Endothelial cell of umbilical vein (primary cell): ENCODE results near the gene NUP153. TPM values are rescaled to one million over a fixed set of nuclear protein-coding genes. Genes with fewer than 3 reads are reported as not detected.

Experiments used
- BruUV-seq: library from RNA; stranded (reverse); fragments of 400-500 nt; replicated peaks from 2 replicates; lab custom pipeline; 2021; lab: Mats Ljungman, UMichigan
- CTCF ChIA-PET: fragments of 300-600, 350-600 bp; sonication (Branson Sonifier 250); formaldehyde crosslinking; loops from one replicate; lab custom pipeline; 2021; ENCODE audit warnings: antibody characterized with exemption, inconsistent platforms; lab: Charles Lee
- POLR2A ChIA-PET: fragments of 300-600, 350-600 bp; sonication (Branson Sonifier 250); formaldehyde crosslinking; loops from one replicate; lab custom pipeline; 2021; ENCODE audit warnings: antibody characterized with exemption, inconsistent platforms; lab: Charles Lee
- DNase-seq: peaks from one replicate; pipeline ENCODE4 v3.0.0-alpha.2; 2011; ENCODE audit warnings: low read depth, low spot score
- FAIRE-seq: peaks from 2 replicates; lab custom pipeline; 2011; peaks lifted over from hg19 to GRCh38; lab: Jason Lieb, UNC
- H2AFZ ChIP-seq: 2 replicates; pipeline ENCODE4 v1.6.0; 2012; ENCODE audit warnings: low read depth, low read length, control low read depth, inconsistent platforms
- H3K27ac ChIP-seq: 2 replicates; pipeline ENCODE4 v1.5.1; 2011; ENCODE audit warnings: low read depth, mild to moderate bottlenecking, control low read depth, low read length, moderate library complexity; ENCODE audit not compliant: insufficient read depth
- H3K27me3 ChIP-seq, 2 experiments: 2 replicates each; pipeline versions ENCODE4 v1.6.0 to v1.6.1; 2011; ENCODE audit warnings: low read length in 2 of 2, mixed read lengths in 1 of 2; ENCODE audit not compliant: control insufficient read depth in 2 of 2, insufficient read depth in 2 of 2
- H3K36me3 ChIP-seq, 2 experiments: 2 replicates in 1 of 2; 3 replicates in 1 of 2; pipeline ENCODE4 v1.5.1; 2011; ENCODE audit warnings: low read length in 2 of 2, mild to moderate bottlenecking in 1 of 2, moderate library complexity in 1 of 2; ENCODE audit not compliant: control insufficient read depth in 2 of 2, insufficient read depth in 2 of 2; ENCODE audit errors: extremely low read depth in 1 of 2
- H3K4me1 ChIP-seq: 3 replicates; pipeline ENCODE4 v1.5.1; 2011; ENCODE audit warnings: mild to moderate bottlenecking, low read length; ENCODE audit not compliant: control insufficient read depth, insufficient read depth; ENCODE audit errors: extremely low read depth
- H3K4me2 ChIP-seq: 2 replicates; pipeline ENCODE4 v1.6.1; 2011; ENCODE audit warnings: low read length, control low read depth, mixed read lengths; ENCODE audit not compliant: insufficient read depth
- H3K4me3 ChIP-seq, 3 experiments: fragments of 200-600 bp in 1 of 3; sonication (generic), shearing (Covaris generic) in 1 of 3; replicated peaks in 1 of 3; 2 replicates each; pipeline ENCODE4 v1.5.1; 2011 to 2016; ENCODE audit warnings: control low read depth in 3 of 3, low read length in 3 of 3, mild to moderate bottlenecking in 2 of 3, inconsistent platforms in 1 of 3, low read depth in 1 of 3, moderate library complexity in 1 of 3; ENCODE audit not compliant: insufficient read depth in 1 of 3
- H3K79me2 ChIP-seq: 2 replicates; pipeline ENCODE4 v1.6.0; 2012; ENCODE audit warnings: low read length, inconsistent platforms; ENCODE audit not compliant: control insufficient read depth, insufficient read depth
- H3K9ac ChIP-seq: replicated peaks from 2 replicates; pipeline ENCODE3; 2011; ENCODE audit warnings: low read length, control low read depth; ENCODE audit not compliant: insufficient read depth; ENCODE audit errors: extremely low read depth
- H3K9me1 ChIP-seq: replicated peaks from 3 replicates; pipeline ENCODE4 v1.6.0; 2011; ENCODE audit warnings: mild to moderate bottlenecking, low read length; ENCODE audit not compliant: control insufficient read depth, insufficient read depth; ENCODE audit errors: extremely low read depth
- H3K9me3 ChIP-seq: replicated peaks from 2 replicates; pipeline ENCODE4 v1.5.1; 2012; ENCODE audit warnings: low read length, inconsistent platforms; ENCODE audit not compliant: control insufficient read depth, insufficient read depth
- H4K20me1 ChIP-seq: replicated peaks from 2 replicates; pipeline ENCODE3; 2011; ENCODE audit warnings: mild to moderate bottlenecking, low read length; ENCODE audit not compliant: control insufficient read depth, insufficient read depth; ENCODE audit errors: extremely low read depth
- EZH2 ChIP-seq: IDR thresholded peaks from 2 replicates; pipeline ENCODE4 v1.6.1; 2012; ENCODE audit warnings: borderline replicate concordance, low read depth, mild to moderate bottlenecking, moderate library complexity, low read length, inconsistent platforms; ENCODE audit not compliant: severe bottlenecking
- FOS ChIP-seq: IDR thresholded peaks from 2 replicates; pipeline ENCODE4 v1.6.1; 2011; ENCODE audit warnings: mild to moderate bottlenecking, low read length, moderate library complexity, borderline replicate concordance; ENCODE audit not compliant: insufficient read depth
- GATA2 ChIP-seq: IDR thresholded peaks from 2 replicates; pipeline ENCODE4 v1.7.0; 2011; ENCODE audit warnings: low read depth, mild to moderate bottlenecking, moderate library complexity, mixed read lengths, low read length; ENCODE audit not compliant: insufficient read length, insufficient read depth
- JUN ChIP-seq: IDR thresholded peaks from 2 replicates; pipeline ENCODE4 v1.6.1; 2011; ENCODE audit warnings: borderline replicate concordance, low read depth; ENCODE audit not compliant: insufficient read length, insufficient read depth
- MYC ChIP-seq: IDR thresholded peaks from one replicate; pipeline ENCODE4 v1.6.1; 2011; ENCODE audit warnings: mild to moderate bottlenecking, low read depth, low read length
- POLR2A ChIP-seq: IDR thresholded peaks from 2 replicates; pipeline ENCODE4 v1.6.1; 2012; ENCODE audit warnings: low read depth, mild to moderate bottlenecking, control low read depth, low read length
- POLR2AphosphoS5 ChIP-seq: IDR thresholded peaks from 2 replicates; pipeline ENCODE4 v1.6.1; 2012; ENCODE audit warnings: low read depth, mild to moderate bottlenecking, control low read depth, low read length, moderate library complexity; ENCODE audit not compliant: insufficient read depth
- dilution Hi-C: fragments of 300-500 bp; cut with MboI; formaldehyde crosslinking; loops from one replicate; pipeline ENCODE4 v1.15.0; 2019; ENCODE audit warnings: low sequenced_read_pairs; ENCODE audit not compliant: extremely low pct_ligation_motif_present
- intact Hi-C: fragments of 100-400 bp; cut with micrococcal nuclease; formaldehyde crosslinking; loops from one replicate; pipeline ENCODE4 v1.10.0; 2022
- polyA plus RNA-seq, 4 experiments: library from polyadenylated mRNA; depleted of rRNA in 3 of 4; stranded (reverse) in 3 of 4; unstranded in 1 of 4; fragments of >200 nt; gene quantifications; 2 replicates each; pipeline versions ENCODE4 v1.2.1 to v1.2.3, GENCODE V29; 2011 to 2012; ENCODE audit warnings: missing spikeins in 1 of 4
- total RNA-seq: library from RNA; stranded (reverse); gene quantifications from 2 replicates; pipeline ENCODE4 v1.2.3, GENCODE V29; 2021
- TF ChIP-seq, protein P1 (sequence below), 2 donors: IDR thresholded peaks; 1 replicate in 1 of 2; 2 replicates in 1 of 2; pipeline ENCODE4 v1.5.1; 2011; ENCODE audit warnings: low read length in 2 of 2, mild to moderate bottlenecking in 2 of 2, moderate library complexity in 2 of 2, control low read depth in 1 of 2, inconsistent platforms in 1 of 2, low read depth in 1 of 2; ENCODE audit not compliant: insufficient read depth in 1 of 2; ENCODE audit errors: extremely low read depth in 1 of 2
- TF ChIP-seq, protein P2 (sequence below): IDR thresholded peaks from 2 replicates; pipeline ENCODE4 v1.6.1; 2011; ENCODE audit not compliant: insufficient read depth, insufficient read length

The NUP153 gene
- total and polyA plus RNA-seq, 2 donors (not counting 3 experiments of a cell fraction or from before 2014, with no cell fraction given) = 22.0 to 51.0 TPM

DNA sequence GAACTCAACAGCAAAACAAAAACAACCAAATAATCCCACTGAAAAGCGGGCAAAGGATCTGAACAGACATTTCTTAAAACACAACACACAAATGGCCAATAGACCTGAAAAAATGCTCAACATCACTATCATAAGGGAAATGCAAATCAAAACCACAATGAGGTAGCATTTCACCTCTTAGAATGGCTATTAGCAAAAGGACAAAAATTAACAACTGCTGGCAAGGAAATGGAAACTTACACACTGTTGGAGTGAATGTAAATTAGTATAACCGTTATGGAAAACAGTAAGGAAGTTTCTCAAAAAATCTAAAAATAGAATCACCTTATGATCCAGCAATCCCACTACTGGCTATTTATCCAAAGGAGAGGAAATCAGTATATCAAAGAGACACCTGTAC is 85.7 kb downstream of the NUP153 start:
- POLR2A ChIA-PET = no interaction called here
- peaks cover 9 to 25% of the 10 kb centered on the region in 2 experiments for H3K36me3 ChIP-seq
- no peak overlapping the region for H3K27ac ChIP-seq
- no peak overlapping the region for H3K9ac ChIP-seq
- no peaks in the 10 kb centered on the region for H4K20me1 ChIP-seq
- H3K27me3 ChIP-seq = no peaks in the 10 kb centered on the region
- no peak overlapping the region for H3K4me3 ChIP-seq
- FAIRE-seq (no peak), DNase-seq (no peak)
- H3K4me2 ChIP-seq = no peak overlapping the region
- H3K9me1 ChIP-seq = no peaks in the 10 kb centered on the region
- no peak overlapping the region for H2AFZ ChIP-seq
- H3K9me3 ChIP-seq = no peaks in the 10 kb centered on the region
- BruUV-seq = no TSS peak
- intact Hi-C loops (no loop called here), dilution Hi-C loops (no loop called here)
- TF ChIP-seq POLR2A = no peak
- no peak for TF ChIP-seq POLR2AphosphoS5
- no peak for TF ChIP-seq MYC
- TF ChIP-seq, protein P1, sequence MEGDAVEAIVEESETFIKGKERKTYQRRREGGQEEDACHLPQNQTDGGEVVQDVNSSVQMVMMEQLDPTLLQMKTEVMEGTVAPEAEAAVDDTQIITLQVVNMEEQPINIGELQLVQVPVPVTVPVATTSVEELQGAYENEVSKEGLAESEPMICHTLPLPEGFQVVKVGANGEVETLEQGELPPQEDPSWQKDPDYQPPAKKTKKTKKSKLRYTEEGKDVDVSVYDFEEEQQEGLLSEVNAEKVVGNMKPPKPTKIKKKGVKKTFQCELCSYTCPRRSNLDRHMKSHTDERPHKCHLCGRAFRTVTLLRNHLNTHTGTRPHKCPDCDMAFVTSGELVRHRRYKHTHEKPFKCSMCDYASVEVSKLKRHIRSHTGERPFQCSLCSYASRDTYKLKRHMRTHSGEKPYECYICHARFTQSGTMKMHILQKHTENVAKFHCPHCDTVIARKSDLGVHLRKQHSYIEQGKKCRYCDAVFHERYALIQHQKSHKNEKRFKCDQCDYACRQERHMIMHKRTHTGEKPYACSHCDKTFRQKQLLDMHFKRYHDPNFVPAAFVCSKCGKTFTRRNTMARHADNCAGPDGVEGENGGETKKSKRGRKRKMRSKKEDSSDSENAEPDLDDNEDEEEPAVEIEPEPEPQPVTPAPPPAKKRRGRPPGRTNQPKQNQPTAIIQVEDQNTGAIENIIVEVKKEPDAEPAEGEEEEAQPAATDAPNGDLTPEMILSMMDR (IDR thresholded peaks at IDR 0.05; ENCODE audit: extremely low read depth in 1 of 2, insufficient read depth in 1 of 2, low read depth in 1 of 2, low read length in 2 of 2) = no peak
- TF ChIP-seq, protein P2, sequence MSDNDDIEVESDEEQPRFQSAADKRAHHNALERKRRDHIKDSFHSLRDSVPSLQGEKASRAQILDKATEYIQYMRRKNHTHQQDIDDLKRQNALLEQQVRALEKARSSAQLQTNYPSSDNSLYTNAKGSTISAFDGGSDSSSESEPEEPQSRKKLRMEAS = no peak
- TF ChIP-seq EZH2 = no peak
- TF ChIP-seq FOS = no peak
- TF ChIP-seq GATA2 = no peak
- TF ChIP-seq JUN = no peak
- CTCF ChIA-PET = no interaction called here
- no peaks in the 10 kb centered on the region for H3K4me1 ChIP-seq
- H3K79me2 ChIP-seq = peaks cover 58% of the 10 kb centered on the region
